Measurements from ENCODE around the gene FOXR1. TPM values are rescaled to one million over a fixed set of nuclear protein-coding genes. Genes with fewer than 3 reads are reported as not detected.
A peak's percentile ranks its signal among the peaks of the same experiment; 100 is the strongest.

The FOXR1 gene
- total RNA-seq, 2 donors from 2014 or later: not detected

DNA sequence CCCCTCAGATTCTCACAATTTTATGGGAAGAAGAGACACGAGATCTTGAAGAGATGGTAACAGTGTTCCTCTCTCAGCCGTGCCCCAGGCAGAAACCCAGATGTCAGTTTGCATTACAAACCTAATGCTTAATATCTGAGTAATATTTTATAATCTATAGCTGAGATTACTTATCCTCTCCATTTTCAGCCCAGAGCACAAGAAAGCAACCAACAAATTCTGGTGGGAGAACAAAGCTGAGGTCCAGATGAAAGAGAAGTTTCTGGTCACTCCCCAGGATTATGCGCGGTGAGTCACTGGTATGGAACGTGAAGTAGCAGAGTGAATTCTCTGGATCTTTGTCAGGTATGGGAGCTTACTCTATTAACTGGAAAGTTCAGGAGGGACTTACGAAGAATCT, 27.3 kb downstream of the FOXR1 start:
- TF ChIP-seq, protein P1, sequence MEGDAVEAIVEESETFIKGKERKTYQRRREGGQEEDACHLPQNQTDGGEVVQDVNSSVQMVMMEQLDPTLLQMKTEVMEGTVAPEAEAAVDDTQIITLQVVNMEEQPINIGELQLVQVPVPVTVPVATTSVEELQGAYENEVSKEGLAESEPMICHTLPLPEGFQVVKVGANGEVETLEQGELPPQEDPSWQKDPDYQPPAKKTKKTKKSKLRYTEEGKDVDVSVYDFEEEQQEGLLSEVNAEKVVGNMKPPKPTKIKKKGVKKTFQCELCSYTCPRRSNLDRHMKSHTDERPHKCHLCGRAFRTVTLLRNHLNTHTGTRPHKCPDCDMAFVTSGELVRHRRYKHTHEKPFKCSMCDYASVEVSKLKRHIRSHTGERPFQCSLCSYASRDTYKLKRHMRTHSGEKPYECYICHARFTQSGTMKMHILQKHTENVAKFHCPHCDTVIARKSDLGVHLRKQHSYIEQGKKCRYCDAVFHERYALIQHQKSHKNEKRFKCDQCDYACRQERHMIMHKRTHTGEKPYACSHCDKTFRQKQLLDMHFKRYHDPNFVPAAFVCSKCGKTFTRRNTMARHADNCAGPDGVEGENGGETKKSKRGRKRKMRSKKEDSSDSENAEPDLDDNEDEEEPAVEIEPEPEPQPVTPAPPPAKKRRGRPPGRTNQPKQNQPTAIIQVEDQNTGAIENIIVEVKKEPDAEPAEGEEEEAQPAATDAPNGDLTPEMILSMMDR (IDR thresholded peaks at IDR 0.05): no peak
- ATAC-seq (ENCODE audit: insufficient number of reproducible peaks, low FRiP score, low read depth): no peak
- H3K36me3 ChIP-seq: peaks cover 18% of the 10 kb centered on the region
- H3K27me3 ChIP-seq (replicated peaks; ENCODE audit: insufficient read depth): no peaks in the 10 kb centered on the region
- H3K9me3 ChIP-seq: no peaks in the 10 kb centered on the region
- no peak for DNase-seq (ENCODE audit: low spot score)
- peak overlapping the region; percentile 92 for H3K4me3 ChIP-seq
- H3K4me1 ChIP-seq (ENCODE audit: control insufficient read depth in 1 of 2, low read depth in 2 of 2): peaks cover 8 to 26% of the 10 kb centered on the region in 2 donors
- H3K27ac ChIP-seq: peak overlapping the region; percentile 86 to 87

GRCh38 chr11:119000906-119001305, 29.3 kb downstream of the FOXR1 start:
- Histone ChIP-seq H3K9me3 (no peaks in the 10 kb centered on the region), H3K27me3 (replicated peaks; ENCODE audit: insufficient read depth) (no peaks in the 10 kb centered on the region), H3K4me3 (no peak overlapping the region), H3K27ac (no peak overlapping the region), H3K36me3 (peaks cover 21% of the 10 kb centered on the region), H3K4me1 (ENCODE audit: control insufficient read depth in 1 of 2, low read depth in 2 of 2) (peaks cover 8 to 26% of the 10 kb centered on the region in 2 donors)
- DNase-seq (ENCODE audit: low spot score) (no peak), ATAC-seq (ENCODE audit: insufficient number of reproducible peaks, low FRiP score, low read depth) (no peak)
- TF ChIP-seq, protein P1 (IDR thresholded peaks at IDR 0.05): no peak

DNA sequence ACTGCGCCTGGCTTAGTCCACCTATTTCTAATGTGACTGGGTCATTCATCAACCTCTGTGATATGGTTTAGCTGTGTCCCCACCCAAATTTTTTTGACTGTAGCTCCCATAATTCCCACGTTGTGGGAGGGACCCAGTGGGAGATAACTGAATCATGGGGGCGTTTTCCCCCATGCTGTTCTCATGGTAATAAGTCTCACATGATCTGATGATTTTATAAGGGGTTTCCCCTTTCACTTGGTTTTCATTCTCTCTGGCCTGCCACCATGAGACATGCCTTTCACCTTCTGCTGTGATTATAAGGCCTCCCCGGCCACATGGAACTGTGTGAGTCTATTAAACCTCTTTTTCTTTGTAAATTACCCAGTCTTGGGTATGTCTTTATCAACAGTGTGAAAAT, 35.1 kb downstream of the FOXR1 start:
- Histone ChIP-seq H3K27me3 (replicated peaks; ENCODE audit: insufficient read depth) (no peaks in the 10 kb centered on the region), H3K9me3 (no peaks in the 10 kb centered on the region), H3K27ac (no peak overlapping the region), H3K4me3 (no peak overlapping the region), H3K36me3 (peaks cover 52% of the 10 kb centered on the region), H3K4me1 (ENCODE audit: control insufficient read depth in 1 of 2, low read depth in 2 of 2) (no peaks in the 10 kb centered on the region)
- no peak for DNase-seq (ENCODE audit: low spot score)
- TF ChIP-seq, protein P1 (IDR thresholded peaks at IDR 0.05): no peak
- ATAC-seq (ENCODE audit: insufficient number of reproducible peaks, low FRiP score, low read depth): no peak

GRCh38 chr11:119011476-119012053, 40.0 kb downstream of the FOXR1 start:
- TF ChIP-seq, protein P1 (IDR thresholded peaks at IDR 0.05): no peak
- DNase-seq (ENCODE audit: low spot score) (no peak), ATAC-seq (ENCODE audit: insufficient number of reproducible peaks, low FRiP score, low read depth) (no peak)
- no peaks in the 10 kb centered on the region for H3K27me3 ChIP-seq (replicated peaks; ENCODE audit: insufficient read depth)
- H3K4me1 ChIP-seq (ENCODE audit: control insufficient read depth in 1 of 2, low read depth in 2 of 2): peaks cover 5 to 13% of the 10 kb centered on the region in 2 donors
- peaks cover 68% of the 10 kb centered on the region for H3K36me3 ChIP-seq
- H3K9me3 ChIP-seq: no peaks in the 10 kb centered on the region
- no peak overlapping the region for H3K4me3 ChIP-seq
- H3K27ac ChIP-seq: no peak overlapping the region

DNA sequence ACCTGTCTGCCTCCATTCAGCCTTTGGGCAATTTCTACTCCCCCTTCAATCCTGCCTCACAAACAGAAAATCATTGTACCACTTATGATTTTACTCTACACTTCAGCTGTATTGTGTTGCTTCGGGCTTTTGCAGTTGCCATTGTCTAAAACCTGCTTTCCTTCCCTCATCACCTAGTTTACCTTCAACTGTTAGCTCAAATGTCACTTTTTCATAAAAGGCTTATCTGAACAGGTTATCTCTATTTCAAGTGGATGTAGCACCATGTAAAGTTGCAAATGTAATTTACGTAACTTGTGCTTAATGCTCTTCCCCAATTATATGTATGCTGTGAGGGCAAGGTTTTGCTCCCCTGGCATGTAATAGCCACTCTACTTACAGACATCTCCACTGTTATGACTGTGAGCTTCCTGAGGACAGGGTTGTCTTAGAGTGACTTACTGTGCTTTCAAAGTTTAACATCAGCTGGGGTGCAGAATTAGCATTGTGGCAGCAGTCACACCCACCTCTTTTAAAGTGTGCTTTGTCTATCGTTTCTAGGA, 41.1 kb downstream of the FOXR1 start:
- no peak overlapping the region for H3K27ac ChIP-seq
- H3K9me3 ChIP-seq: no peaks in the 10 kb centered on the region
- H3K4me3 ChIP-seq: no peak overlapping the region
- TF ChIP-seq, protein P1 (IDR thresholded peaks at IDR 0.05): no peak
- DNase-seq (ENCODE audit: low spot score): no peak
- no peaks in the 10 kb centered on the region for H3K27me3 ChIP-seq (replicated peaks; ENCODE audit: insufficient read depth)
- ATAC-seq (ENCODE audit: insufficient number of reproducible peaks, low FRiP score, low read depth): no peak
- H3K4me1 ChIP-seq (ENCODE audit: control insufficient read depth in 1 of 2, low read depth in 2 of 2): peaks cover 11 to 23% of the 10 kb centered on the region in 2 donors
- H3K36me3 ChIP-seq: peaks cover 57% of the 10 kb centered on the region

All from thoracic aorta (tissue), 2 donors.